Pancreas (tissue), 10 donors: ENCODE data around the gene RNPEPL1. TPM values are rescaled to one million over a fixed set of nuclear protein-coding genes. Genes with fewer than 3 reads are reported as not detected.

Source experiments
- ATAC-seq, 4 donors: fragments of 200-7000 bp; cut with Tn5 transposase; one replicate each; pipeline versions ENCODE4 v1.8.0 to v1.9.1; 2020; ENCODE audit warnings: mild to moderate bottlenecking in 4 of 4, moderate library complexity in 4 of 4
- DNase-seq, 6 donors: peaks; one replicate each; pipeline ENCODE4 v3.0.0-alpha.2; 2020
- FAIRE-seq: peaks from 2 replicates; lab custom pipeline; 2012; peaks lifted over from hg19 to GRCh38; lab: Jason Lieb, UNC
- H3K27ac ChIP-seq, 4 donors: fragments of 200-600 bp; sonication (generic); 1 replicate in 3 of 4; 2 replicates in 1 of 4; pipeline versions ENCODE4 v1.5.0 to v1.8.0; 2020
- H3K27me3 ChIP-seq, 4 donors: fragments of 200-600 bp; one replicate each; pipeline ENCODE4 v1.8.0; 2021
- H3K36me3 ChIP-seq, 3 donors: fragments of 200-600 bp; sonication (generic) in 1 of 3; one replicate each; pipeline versions ENCODE4 v1.5.0 to v1.8.0; 2020 to 2021
- H3K4me1 ChIP-seq, 3 donors: fragments of 200-600 bp; one replicate each; pipeline ENCODE4 v1.8.0; 2021
- H3K4me3 ChIP-seq, 4 donors: fragments of 200-600 bp; sonication (generic) in 2 of 4; one replicate each; pipeline versions ENCODE4 v1.5.0 to v1.8.0; 2020 to 2021
- H3K9me3 ChIP-seq, 4 donors: fragments of 200-600 bp; one replicate each; pipeline ENCODE4 v1.8.0; 2021
- CTCF ChIP-seq, 4 donors: fragments of 200-600 bp; sonication (generic) in 3 of 4; IDR thresholded peaks; one replicate each; pipeline versions ENCODE4 v1.5.0 to v1.8.0; 2021; ENCODE audit warnings: antibody characterized with exemption in 4 of 4
- WGBS, 2 donors: extraction: QIAGEN DNeasy Blood & Tissue Kit; methylation state at CpG; one replicate each; pipeline ENCODE4 v1.1.7; 2013; 5-methylcytosine and 5-hydroxymethylcytosine counted together
- intact Hi-C, 3 donors: fragments of 100-400 bp; cut with DNase I; formaldehyde crosslinking; loops; one replicate each; pipeline versions ENCODE4 v1.11.1 to v1.14.2; 2022
- polyA plus RNA-seq, 2 donors: library from polyadenylated mRNA; stranded (reverse); fragments of 200-250 nt; gene quantifications; one replicate each; pipeline ENCODE4 v1.2.3, GENCODE V29; 2013
- total RNA-seq, 6 donors: library from RNA; stranded (reverse); fragmentation: NEBNext Ultra II Directional in 4 of 6; extraction: Animal tissue kit (Norgen Biotek cat#: 25700) in 4 of 6; gene quantifications; one replicate each; pipeline versions ENCODE4 v1.2.1 to v1.2.4, GENCODE V29; 2021 to 2023
- donor health status: healthy with polysubstance abuse.
- donor health status: DM: no; HTN: no; CAD: no; lungs with moderate emphysema.
- donor health status: DM: no; HTN: no; CAD: no.
- donor health status: control.
- donor health status: control.
- donor health status: Bipolar disorder and iron deficiency.
- donor health status: DM: yes; HTN: yes; CAD: no.
- donor health status: DM: no; HTN: no; CAD: no.
- donor health status: DM: no; HTN: no; CAD: no.
- donor health status: DM: yes; HTN: yes; CAD: no.

Gene RNPEPL1
- total RNA-seq: 10 to 100 TPM; 37.1 to 48.5 (median 39.6) TPM
- 100 to 1,000 TPM in 1 of 2 donors, 10 to 100 TPM in 1; 80.3 to 195 TPM for polyA plus RNA-seq

- peak; percentile 9 to 39 (median 22) for ATAC-seq
- 1 to 3% methylated on average over 64 to 106 of the region's 106 CpGs for WGBS, 2 donors
- Histone ChIP-seq H3K27me3 (no peaks in the 10 kb centered on the region), H3K9me3 (no peaks in the 10 kb centered on the region), H3K4me3 (peak within 1 kb of the TSS; percentile 67 to 91 (median 82)), H3K27ac (peak within 1 kb of the TSS; percentile 85 to 95 (median 88)), H3K4me1 (peaks cover 15 to 36% (median 31%) of the 10 kb centered on the region in 3 donors), H3K36me3 (no peaks in the 10 kb centered on the region)
- no peak for FAIRE-seq
- intact Hi-C loops: no loop called here
- DNase-seq: peak in 4 of 6 donors; percentile 40 to 84 (median 76)
- TF ChIP-seq CTCF (IDR thresholded peaks at IDR 0.05): no peak
These were observed at the start of gene RNPEPL1 for GRCh38 chr2:240567872-240568677. Gene RNPEPL1, plus strand, starts transcription at chr2:240568484. Its CDS starts 103 bp downstream, at chr2:240568587.

GRCh38 chr2:240518981-240519380, 49.3 kb upstream of the RNPEPL1 start:
- TF ChIP-seq CTCF (IDR thresholded peaks at IDR 0.05): no peak
- ATAC-seq (no peak), DNase-seq (no peak), FAIRE-seq (no peak)
- Histone ChIP-seq H3K4me1 (no peaks in the 10 kb centered on the region), H3K27ac (no peak overlapping the region), H3K27me3 (no peaks in the 10 kb centered on the region), H3K36me3 (peaks cover 0 to 10% (median 0%) of the 10 kb centered on the region in 3 donors), H3K9me3 (no peaks in the 10 kb centered on the region), H3K4me3 (no peak overlapping the region)
- 89% methylated on average over 5 of the region's 5 CpGs for WGBS, 2 donors
- intact Hi-C loops: no loop called here

GRCh38 chr2:240519396-240520129, 48.7 kb upstream of the RNPEPL1 start:
- no peak for TF ChIP-seq CTCF (IDR thresholded peaks at IDR 0.05)
- no peak for ATAC-seq
- H3K4me3 ChIP-seq: no peak overlapping the region
- no peak for FAIRE-seq
- H3K27me3 ChIP-seq: no peaks in the 10 kb centered on the region
- DNase-seq: peak in 2 of 6 donors; percentile 15 to 31
- H3K9me3 ChIP-seq: no peaks in the 10 kb centered on the region
- peaks cover 0 to 10% (median 0%) of the 10 kb centered on the region in 3 donors for H3K36me3 ChIP-seq
- no peak overlapping the region for H3K27ac ChIP-seq
- 79 to 81% methylated on average over 25 of the region's 25 CpGs for WGBS, 2 donors
- no peaks in the 10 kb centered on the region for H3K4me1 ChIP-seq
- intact Hi-C loops: no loop called here

GRCh38 chr2:240520130-240520973, 47.9 kb upstream of the RNPEPL1 start:
- Histone ChIP-seq H3K4me3 (no peak overlapping the region), H3K4me1 (no peaks in the 10 kb centered on the region), H3K36me3 (peaks cover 0 to 14% (median 0%) of the 10 kb centered on the region in 3 donors), H3K27ac (no peak overlapping the region), H3K9me3 (no peaks in the 10 kb centered on the region), H3K27me3 (no peaks in the 10 kb centered on the region)
- intact Hi-C loops: no loop called here
- WGBS, 2 donors: 52 to 55% methylated on average over 52 of the region's 52 CpGs
- TF ChIP-seq CTCF (IDR thresholded peaks at IDR 0.05): no peak
- no peak for FAIRE-seq
- no peak for ATAC-seq
- peak in 2 of 6 donors; percentile 53 to 54 for DNase-seq
